A673 (cell line): Measurements from ENCODE around the gene DAW1.

Experiments
- EZH2 ChIP-seq: fragments of 200-600 bp; sonication (generic); IDR thresholded peaks from 2 replicates; pipeline ENCODE4 v1.6.1; 2017; ENCODE audit warnings: borderline replicate concordance, low read depth, mild to moderate bottlenecking, mixed read lengths, antibody characterized with exemption, low read length; ENCODE audit not compliant: poor library complexity, severe bottlenecking
- TF ChIP-seq, protein P1 (sequence below): fragments of 300-800, 200-600 bp; sonication (generic); conservative IDR thresholded peaks from 2 replicates; pipeline ENCODE4 v1.5.1; 2017; ENCODE audit warnings: low read depth, mild to moderate bottlenecking, antibody characterized with exemption, low read length, moderate library complexity, mixed read lengths

DNA sequence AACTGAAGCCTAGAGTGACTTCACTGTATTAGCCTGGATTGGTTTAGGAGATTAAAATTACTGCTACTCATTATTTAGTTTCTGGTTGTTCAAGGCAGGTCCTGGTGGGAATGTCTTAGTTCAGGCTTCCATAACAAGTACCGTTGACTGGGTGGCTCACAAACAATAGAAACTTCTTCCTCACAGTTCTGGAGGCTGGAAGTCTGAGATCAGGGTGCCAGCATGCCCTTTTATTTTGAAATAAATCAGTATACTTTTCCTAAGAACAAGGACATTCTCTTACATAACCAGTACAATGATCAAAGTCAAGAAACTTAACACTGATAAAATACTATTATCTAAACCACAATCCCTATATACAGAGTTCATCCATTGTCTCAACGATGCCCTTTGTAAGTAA, 4.0 kb upstream of the DAW1 start:
- TF ChIP-seq, protein P1, sequence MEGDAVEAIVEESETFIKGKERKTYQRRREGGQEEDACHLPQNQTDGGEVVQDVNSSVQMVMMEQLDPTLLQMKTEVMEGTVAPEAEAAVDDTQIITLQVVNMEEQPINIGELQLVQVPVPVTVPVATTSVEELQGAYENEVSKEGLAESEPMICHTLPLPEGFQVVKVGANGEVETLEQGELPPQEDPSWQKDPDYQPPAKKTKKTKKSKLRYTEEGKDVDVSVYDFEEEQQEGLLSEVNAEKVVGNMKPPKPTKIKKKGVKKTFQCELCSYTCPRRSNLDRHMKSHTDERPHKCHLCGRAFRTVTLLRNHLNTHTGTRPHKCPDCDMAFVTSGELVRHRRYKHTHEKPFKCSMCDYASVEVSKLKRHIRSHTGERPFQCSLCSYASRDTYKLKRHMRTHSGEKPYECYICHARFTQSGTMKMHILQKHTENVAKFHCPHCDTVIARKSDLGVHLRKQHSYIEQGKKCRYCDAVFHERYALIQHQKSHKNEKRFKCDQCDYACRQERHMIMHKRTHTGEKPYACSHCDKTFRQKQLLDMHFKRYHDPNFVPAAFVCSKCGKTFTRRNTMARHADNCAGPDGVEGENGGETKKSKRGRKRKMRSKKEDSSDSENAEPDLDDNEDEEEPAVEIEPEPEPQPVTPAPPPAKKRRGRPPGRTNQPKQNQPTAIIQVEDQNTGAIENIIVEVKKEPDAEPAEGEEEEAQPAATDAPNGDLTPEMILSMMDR = no peak
- no peak for TF ChIP-seq EZH2
